NK-92 treated with Interleukin-12 subunit alpha and Interleukin-12 subunit beta, amount 100 ng/mL, for 24 hours (cell line): ENCODE results near the gene JCAD.

ENCODE experiments used
- DNase-seq: peaks from one replicate; lab custom pipeline; 2025; lab: John Stamatoyannopoulos, UW

The JCAD gene

DNA sequence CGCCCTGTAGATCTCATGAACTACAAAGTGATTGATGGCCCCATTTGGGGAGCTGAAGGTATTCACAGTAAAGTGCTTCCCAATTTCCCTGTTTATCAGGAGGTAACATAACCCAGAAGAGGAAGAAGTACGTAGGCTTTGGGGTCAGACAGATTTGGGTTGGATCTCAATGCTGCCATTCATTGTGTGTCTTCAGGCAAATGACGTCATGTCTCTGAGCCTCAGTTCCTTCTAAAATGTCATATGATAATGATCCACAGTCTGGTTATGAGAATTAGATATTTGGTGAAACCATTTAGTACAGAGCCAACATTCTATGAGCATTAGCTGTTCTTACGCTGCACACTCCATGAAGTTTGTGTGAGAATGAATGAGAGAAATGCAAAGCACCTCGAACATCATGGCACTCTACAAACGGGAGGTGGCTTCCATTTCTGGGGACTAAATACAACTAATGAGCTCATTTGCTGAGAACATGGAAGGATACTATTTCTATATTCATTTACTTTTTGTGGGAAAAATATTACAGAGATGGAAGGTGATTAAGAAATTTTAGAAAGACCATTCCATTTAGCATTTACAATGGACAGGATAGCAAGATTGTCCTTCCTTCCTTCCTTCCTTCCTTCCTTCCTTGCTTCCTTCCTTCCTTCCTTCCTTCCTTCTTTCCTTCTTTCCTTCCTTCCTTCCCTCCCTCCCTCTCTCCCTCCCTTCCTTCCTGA, 13.8 kb upstream of the JCAD start:
- DNase-seq, result no peak

DNA sequence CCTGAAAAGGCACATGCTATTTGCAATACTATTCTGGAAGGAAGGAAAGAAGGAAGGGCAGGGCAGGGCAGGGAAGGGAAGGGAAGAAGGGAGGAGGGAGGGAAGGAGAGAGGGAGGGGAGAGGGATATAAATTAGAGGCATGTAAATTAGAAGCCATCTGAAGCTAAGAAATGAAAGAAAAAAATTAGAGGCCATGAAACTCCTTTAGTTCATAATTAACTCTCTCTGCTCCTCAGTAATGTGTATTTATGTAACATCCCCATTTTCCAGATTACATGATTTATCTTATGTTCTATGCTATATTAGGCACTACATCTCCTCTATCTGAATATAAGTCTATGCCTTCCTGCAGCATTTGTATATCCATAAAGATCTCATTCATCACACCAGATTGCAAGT, 12.7 kb upstream of the JCAD start:
- no peak for DNase-seq

DNA sequence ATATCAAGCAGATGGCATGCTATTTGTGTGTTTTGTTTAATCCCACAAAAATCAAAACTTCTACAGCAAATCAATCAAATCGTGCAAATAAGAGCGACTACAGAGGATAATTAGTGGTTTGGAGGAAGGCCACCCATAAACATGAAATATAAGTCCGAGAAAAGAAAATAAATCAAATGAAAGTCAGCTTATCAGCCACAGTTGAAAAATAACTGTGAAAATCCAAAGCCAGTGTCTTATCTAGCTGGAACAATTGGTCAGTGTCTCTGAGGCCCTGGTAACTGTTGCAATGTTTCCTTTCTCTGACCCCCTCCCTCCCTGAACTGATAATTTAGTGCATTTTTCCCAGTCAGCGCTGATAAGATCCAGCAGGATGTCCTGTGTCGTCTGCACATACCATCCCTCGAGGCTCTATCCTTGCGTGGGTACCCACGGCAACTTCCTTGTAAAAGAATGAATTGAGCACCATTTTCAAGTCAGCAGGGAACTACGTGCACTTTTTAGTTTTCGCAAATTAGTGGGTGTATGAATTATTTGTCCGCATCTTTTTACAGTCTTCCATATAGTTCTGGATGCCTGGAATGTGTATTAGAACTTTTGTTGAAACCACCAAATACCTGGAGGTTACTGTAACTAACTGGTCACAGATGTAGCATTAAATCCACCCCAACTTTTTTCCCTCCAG, 10.8 kb upstream of the JCAD start:
- DNase-seq, result no peak

DNA sequence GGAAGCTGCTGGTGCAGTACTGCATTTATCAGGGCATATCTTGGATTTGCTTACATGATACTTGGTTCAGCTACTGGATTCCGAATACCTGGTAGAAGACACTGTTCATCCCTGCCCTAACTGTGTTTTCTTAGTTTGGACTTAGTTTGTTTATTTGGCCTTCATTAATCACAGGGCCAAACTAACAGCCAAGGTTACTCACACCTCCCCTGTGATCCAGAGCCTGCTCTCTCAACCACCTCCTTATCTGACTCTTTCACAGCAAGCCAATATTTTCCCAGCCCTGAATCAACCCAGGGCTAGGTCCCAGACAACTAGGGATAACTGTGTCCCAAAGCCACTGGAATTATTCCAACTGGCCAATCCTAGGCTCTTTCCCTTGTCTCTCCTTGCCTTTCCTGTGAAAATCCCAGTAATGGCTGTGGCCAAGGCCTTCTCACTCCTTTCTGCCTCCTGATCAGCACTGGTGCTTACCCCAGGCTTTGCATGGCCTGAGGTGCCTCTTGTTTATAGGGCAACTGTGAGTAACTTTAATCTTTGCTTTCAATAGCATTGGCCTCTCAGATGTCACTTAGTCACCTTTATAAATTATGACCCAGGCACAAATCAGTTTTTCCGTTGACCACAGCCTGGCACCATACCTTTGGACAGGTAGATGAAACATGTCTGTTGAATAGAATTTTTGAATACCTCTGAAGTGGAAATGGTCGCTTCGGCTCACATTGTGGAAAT, 9.3 kb upstream of the JCAD start:
- no peak for DNase-seq

DNA sequence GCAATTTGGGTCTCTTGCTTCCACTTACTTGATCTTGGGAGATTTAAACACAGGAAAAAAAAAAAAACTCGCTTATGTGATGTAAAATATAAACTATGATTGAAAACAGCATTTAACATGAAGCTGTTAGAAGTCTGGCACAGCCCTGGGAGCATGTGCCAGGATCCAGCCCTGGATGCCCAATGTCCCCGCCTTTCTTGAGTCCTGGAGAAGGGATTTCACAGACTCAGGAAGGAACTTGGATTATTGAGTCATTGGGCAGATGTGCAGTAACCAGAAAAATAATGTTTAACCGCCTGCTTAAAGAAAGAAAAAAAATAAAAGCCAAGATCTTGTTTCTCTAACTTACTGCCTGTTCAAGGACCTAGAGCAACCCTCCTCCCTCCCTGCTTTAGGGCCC, 3.7 kb upstream of the JCAD start:
- DNase-seq, result no peak

DNA sequence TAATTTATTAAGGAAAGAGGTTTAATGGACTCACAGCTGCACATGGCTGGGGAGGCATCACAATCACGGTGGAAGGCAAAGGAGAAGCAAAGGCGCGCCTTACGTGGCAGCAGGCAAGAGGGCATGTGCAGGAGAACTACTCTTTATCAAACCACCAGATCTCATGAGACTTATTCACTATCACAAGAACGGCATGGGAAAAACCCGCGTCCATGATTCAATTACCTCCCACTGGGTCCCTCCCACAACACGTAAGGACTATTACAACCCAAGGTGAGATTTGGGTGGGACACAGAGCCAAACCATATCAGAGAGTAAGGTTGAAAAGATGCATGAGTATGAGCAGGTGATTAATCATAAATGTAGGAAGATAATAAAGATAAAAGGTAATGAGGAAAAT, 3.2 kb upstream of the JCAD start:
- no peak for DNase-seq

DNA sequence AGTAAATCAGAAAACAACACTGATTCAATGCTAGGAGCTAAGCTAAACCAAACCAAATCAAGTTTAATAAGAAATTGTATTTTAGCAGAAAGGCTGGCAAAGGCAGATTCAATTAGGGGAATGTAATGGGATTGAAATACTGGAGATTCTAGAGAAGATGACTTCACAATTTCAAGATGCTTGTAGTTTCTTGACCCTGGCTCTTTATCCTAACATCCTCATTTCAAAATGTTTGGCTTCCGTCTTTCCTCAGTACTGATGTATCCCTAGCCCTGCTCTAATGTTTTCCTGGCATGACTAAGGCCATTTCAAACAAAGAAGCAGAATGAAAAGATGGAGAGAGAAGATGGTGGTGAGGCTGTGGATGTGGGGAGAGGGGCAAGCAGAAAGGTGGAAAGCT, 2.7 kb upstream of the JCAD start:
- DNase-seq, result no peak

DNA sequence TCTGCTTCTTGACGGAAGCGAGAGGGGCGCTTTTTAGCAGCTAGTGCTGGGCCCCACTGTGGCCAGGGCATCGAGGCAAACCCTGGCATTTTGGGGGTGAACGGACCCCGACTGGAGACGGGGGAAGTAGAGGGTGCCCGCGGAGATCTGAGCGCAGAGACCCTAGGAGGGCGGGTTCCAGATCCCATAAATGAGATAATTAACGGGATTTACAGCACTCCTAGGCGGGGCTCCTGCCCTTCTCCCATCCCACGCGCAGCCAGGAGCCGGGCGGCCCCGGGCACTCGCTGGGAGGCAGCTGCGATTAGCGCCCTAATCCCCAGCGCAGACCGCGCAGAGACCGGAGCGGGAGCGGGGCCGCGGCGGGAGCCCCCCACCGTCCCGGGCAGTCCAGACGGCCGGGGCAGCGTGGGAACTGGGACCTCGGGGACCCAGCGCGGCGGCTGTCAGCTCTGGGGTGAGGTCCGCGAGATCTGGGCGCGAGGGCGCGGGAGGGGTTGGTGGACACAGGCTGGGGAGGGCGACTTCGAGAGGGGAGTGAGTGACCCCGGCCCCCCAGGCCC, 735 bp downstream of the JCAD start:
- DNase-seq, result no peak

DNA sequence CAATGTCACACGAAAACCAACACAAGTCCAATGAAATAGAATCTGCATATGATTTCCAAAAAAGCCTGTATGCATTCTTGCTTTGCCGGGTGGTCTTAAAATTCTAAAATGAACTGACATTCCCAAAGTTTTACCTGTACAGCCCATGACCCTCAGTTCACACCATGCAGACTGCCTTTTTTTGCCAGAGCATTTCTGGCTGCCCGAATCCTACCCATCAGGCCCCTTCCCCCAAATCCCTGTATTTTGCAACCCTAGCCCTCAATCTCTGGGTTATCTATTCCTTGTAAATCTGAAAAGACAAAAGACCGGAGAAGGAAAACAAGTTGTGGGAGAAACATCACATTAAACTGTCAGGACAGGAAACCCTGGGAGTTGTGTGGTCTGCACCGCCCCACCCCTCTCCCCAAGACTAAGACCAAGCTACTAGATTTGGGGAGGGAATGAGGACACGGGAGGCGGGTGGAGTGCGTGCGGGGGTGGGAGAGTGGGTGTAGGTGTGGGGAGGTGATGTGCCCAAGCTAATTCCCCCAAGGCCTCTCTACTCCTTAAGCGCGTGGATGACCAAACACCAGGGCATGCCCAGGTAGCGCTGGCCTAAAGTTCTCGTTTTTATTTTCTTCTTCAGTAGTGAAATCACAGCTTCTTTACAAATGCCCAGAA, 1.4 kb downstream of the JCAD start:
- no peak for DNase-seq

DNA sequence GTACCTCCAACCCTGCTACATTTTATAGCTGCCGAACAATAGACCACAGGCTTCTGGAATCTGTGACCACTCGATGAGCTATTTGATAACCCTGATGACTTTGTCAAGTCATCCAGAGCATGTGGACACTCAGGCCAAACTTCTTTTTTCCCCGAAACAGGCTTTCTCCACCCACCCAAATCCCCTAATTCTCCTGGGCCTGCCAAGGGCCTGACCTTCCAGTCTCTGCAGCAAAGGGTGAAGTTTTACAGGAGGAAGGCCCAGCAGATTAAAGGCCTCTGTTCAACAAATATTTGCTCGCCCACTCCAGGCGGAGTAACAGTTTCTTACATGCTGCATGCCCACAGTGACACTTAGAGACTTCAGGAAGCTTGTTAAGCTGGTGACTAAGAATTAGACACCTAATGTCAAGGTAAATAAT, 2.0 kb downstream of the JCAD start:
- no peak for DNase-seq

DNA sequence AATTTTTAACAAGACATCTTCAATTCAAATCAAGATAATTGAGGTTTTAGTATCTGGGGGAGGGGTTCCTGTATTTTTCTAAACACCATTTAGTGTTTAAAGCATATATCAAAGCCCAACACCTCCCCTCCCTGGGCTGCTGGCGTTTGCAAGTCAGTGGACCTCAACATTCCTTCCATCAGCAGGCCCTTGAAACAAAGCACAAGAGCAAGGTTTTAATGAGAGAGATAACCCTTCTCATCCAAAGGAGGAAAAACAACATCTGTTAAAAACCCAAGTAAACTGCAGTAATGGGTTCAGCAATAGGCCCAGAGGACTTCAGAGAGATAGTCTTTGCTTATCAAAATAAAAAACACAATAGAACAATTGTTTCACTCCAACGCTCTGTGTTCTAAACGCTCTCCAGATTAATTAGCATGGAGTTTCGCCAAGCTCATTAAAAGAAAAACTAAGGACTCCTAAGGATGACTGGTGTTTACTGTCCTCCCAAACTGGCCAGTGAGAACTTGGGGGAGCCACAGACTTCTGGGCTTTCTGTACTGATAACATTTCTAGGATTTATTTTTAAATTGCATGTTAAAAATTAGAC, 2.5 kb downstream of the JCAD start:
- no peak for DNase-seq

DNA sequence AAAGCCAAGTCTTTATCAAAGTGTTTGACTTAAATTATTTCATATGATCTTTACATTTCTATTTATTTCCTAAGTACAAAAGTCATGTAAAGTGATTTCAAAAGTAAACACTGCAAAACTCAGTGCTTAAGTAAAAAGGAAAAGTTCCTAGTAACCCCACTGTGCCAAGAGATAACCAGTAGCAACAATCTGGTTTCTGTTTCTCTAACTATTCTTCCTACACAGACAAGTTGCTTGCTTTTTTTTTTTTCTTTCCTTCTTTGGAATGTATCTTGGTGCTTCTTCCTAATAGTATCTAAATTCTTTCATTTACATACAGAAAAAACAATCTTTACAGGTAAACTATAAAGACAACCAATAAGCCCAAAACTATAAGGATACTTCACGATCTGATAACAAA, 3.1 kb downstream of the JCAD start:
- DNase-seq, result no peak

DNA sequence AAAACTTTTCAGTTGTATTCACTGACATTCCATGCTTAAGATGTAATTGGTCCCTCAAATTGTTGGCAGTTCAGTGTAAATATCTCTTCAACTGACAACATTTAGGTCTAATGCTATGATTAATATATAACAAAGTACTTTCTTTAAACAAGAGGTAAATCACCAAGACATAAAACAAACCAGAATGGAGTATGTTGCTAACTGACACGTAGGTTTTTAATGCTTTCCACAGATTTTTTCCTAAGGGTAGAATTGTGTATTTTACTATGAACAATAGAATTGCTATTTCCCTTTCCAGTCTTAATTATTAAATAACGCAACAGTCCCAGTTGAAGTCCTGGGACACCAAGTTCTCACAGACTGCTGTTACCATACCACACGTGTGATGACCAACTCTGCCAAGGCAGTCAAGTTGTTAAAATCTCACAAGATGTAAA, 4.1 kb downstream of the JCAD start:
- no peak for DNase-seq

DNA sequence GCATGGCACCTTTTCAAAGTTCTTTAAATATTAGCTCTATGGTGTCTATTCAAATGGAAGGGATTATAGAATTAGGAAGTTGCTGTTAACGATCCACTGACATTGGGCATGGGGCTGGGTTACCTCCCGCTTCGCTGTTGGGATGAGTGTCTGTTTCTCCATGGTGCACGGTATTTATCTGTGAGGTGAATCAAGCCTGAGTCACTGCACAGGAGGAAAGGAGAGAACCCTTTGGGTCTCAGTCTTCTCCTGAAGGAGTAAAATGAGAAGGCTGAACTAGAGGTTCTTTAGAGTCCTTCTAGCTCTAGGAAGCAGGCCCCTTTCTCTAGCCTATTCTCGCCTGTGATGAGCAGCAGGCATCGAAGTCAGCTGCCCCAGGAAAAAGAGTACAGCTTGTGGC, 7.3 kb downstream of the JCAD start:
- no peak for DNase-seq

DNA sequence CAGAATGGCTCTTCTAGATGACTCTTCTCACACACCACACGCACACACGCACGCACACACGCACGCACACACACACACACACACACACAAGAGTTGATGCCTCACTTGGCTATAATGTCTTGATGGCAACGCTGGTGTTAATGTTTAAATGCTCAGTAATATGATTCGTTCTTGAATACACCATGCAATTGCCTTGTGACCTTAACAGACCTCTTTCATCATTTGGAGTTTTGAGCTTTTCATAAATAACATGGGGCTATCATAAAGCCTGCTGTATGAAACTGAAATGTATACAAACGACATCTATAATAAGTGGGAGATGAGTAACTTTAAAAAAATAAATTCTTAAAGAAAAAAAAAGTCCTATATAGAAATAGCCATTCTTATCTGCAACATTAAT, 8.2 kb downstream of the JCAD start:
- no peak for DNase-seq

DNA sequence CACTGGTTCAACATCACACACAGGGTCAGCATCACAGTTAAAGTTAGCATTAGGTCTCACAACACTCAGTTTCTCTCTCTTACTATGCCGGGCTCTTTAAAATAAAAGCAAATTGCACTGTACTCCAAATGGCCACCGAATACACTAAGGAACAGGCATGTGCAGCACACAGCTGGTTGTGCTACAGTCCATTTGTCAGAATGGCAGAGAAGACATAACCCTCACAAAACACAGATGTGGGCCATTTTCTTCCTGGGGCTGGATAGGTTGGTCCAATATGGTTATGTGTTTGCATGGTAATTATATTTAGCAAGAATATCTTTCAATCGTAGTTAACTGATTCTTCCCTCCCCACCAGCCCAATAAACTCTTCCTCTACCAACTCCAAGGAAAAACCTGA, 9.0 kb downstream of the JCAD start:
- no peak for DNase-seq

DNA sequence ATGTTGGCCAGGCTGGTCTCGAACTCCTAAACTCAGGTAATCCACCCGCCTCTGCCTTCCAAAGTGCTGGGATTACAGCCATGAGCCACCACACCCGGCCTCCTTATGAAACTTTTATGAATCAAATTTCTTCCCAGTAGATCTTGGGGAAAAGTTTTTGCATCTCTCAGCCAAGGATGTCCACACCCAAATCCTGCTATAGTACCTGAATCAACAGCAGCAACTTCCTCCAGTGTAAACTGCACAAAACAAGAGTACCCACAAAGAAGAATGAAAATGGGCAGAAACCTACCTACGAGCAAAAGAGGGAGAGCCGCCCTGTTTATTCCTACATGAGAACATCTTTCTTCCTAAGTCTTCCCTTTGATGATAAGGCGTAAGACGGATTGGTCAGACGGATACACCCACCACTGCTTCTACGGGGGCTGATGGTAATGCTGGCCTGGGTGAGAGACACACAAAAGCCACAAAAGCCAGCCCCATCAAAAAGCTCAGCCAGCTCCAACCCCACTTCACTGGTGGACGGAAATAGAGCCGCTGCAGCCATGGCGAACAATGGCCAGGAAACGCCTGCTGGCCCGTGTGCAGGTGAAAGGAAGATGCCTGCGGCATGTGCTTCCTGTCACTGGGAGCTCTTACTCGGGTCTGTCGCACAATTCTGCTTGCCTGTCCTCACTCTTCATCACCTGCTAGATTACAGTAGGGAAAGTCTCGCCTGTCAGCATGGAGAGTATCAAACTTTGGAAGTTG, 10.4 kb downstream of the JCAD start:
- DNase-seq, result no peak

DNA sequence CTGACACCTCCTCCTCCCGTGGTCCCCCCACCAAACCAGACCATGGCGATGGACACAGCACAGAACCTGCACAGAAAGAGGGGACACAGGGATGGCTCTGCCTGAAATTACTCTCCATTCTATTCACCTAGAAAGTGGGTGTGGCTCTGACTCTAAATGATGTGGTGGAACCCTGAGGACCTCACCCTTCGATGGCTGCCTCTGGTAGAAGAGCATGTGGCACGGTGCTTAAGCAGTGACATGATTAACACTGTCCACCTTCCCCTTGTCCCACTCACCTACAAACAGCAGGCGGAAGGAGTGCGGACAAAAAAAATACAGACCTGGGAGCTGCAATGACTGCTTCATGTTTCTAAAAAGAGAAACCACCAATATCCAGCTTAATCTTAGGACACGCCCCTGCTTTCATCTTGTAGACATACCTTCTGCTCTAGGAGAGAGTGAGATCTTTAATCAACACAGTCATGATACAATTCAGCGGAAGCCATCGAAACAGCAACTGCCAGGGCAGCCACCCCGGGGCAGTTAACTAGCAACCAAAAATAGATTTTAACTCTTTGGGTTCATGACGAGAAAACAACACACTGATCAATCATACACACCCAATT, 11.4 kb downstream of the JCAD start:
- DNase-seq, result no peak

DNA sequence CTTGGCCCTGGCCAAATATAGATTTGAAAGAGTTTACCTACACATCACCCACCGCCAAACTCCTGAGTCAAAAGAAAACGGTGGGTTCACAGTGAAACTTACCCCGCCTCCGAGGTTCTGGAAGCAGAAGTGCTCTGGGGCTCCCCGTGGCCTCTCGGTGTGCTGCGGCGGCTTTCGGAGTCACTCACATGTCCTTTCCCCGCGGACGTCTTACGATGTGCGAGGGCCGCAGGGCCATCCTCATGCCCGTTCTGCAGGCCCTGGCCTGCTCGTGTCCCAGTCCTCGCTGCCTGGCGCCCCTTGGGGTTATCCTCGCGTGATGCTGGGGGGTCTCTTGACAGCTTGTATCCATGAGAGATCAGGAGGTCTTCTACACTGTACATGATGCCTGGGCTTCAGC, 12.0 kb downstream of the JCAD start:
- no peak for DNase-seq

DNA sequence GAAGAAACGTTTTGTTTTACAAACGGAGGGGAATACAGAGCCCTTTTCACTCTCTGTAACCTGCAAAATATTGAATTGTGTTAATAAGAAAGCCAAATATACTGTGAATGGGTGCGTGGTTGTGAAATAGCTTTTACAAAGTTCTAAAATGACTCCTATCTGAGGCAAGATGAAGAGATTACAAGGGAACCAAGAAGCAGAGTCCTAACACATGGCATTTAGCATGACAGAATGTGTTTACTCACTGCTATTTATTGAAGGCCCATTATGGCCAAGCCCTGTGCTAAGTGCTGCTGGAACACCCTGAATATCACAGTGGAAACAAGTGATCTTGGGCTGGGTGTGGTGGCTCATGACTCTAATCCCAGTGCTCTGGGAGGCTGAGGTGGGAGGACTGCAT, 12.9 kb downstream of the JCAD start:
- no peak for DNase-seq

DNA sequence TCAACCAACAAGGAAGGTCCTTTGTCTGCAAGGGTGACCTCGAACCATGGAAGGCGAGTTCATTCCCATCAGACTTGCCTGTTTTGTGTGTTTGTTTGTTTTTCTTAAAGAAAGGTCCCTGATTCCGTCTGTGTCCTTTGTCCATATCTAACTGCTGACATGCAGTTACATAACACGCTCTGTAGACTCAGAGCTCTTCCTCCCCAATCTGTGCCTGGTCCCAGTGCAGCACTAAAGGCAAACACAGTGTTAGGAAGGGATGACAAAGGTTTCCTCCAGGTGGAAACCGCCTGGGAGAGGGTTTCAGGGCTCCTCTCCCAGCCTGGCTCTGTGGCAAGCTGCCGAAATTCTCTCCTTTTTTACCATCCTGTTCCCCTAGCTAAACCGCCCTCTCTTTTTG, 13.4 kb downstream of the JCAD start:
- no peak for DNase-seq
